Suprapubic skin (tissue), 3 donors: Measurements from ENCODE around the gene CLASRP.

Experiments
- CTCF ChIP-seq, 2 donors: fragments of 200-600 bp in 1 of 2; fragments of 450-650 bp in 1 of 2; sonication (generic) in 1 of 2; IDR thresholded peaks; one replicate each; pipeline ENCODE4 v1.5.1; 2016 to 2019; ENCODE audit warnings: antibody characterized with exemption in 2 of 2, mild to moderate bottlenecking in 1 of 2, moderate library complexity in 1 of 2
- POLR2A ChIP-seq, 2 donors: fragments of 450-650 bp; IDR thresholded peaks; one replicate each; pipeline ENCODE4 v1.6.1; 2017; ENCODE audit warnings: antibody characterized with exemption in 2 of 2, mild to moderate bottlenecking in 2 of 2, moderate library complexity in 2 of 2

DNA sequence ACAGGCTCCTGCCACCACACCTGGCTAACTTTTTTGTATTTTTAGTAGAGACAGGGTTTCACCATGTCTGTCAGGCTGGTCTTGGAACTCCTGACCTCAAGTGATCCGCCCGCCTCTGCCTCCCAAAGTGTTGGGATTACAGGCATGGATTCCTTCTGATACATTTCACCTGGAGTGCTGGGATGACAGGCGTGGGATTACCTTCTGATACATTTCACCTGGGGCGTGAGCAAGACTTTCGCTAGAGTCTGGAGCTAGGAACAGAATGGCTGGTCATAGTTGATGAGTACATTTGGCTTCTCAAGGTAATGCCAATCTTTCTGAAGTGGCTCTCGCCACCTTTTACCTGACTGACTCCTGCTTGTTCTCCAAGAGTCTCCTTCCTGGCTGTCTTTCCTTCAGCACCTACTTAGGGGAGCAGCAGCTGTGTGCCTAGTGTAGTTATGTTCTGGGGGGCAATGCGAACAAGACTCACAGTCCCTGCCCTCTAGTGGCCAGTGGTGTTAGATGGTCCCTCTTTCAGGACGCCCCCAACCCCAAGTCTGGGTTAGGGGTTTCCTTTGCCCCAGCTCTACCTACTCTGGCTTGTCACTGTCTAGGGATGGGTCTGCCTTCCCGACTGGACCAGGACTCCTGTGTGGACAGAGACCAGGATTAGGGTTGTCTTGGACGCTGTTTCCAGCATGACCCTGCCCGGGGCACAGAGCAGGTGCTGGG is 73.4 kb downstream of the CLASRP start:
- TF ChIP-seq CTCF (IDR thresholded peaks at IDR 0.05): no peak
- no peak for TF ChIP-seq POLR2A (IDR thresholded peaks at IDR 0.05)
